Mesendoderm (in vitro differentiated cells): ENCODE data around the gene PRR5L.

ENCODE experiments used
- DNase-seq: peaks from one replicate; pipeline ENCODE4 v3.0.0; 2013
- H2AK5ac ChIP-seq: 2 replicates; pipeline ENCODE4 v1.6.1; 2013; ENCODE audit warnings: low read length, inconsistent platforms
- H2BK120ac ChIP-seq: 2 replicates; pipeline ENCODE4 v1.6.1; 2013; ENCODE audit warnings: low read depth, mild to moderate bottlenecking, low read length, moderate library complexity, mixed read lengths
- H2BK15ac ChIP-seq: replicated peaks from 2 replicates; pipeline ENCODE4 v1.6.1; 2013; ENCODE audit warnings: low read depth, mild to moderate bottlenecking, moderate library complexity
- H2BK5ac ChIP-seq: 2 replicates; pipeline ENCODE4 v1.6.1; 2013; ENCODE audit warnings: low read length, inconsistent platforms
- H3K18ac ChIP-seq: 2 replicates; pipeline ENCODE4 v1.6.1; 2013; ENCODE audit warnings: mild to moderate bottlenecking, low read length, mixed read lengths
- H3K23ac ChIP-seq: one replicate; pipeline ENCODE4 v1.6.1; 2013; ENCODE audit warnings: low read length
- H3K27ac ChIP-seq: 2 replicates; pipeline ENCODE4 v1.5.1; 2013; ENCODE audit warnings: low read depth, mild to moderate bottlenecking, inconsistent platforms, low read length, moderate library complexity
- H3K27me3 ChIP-seq: 2 replicates; pipeline ENCODE4 v1.6.1; 2013; ENCODE audit warnings: low read length, control low read depth, mild to moderate bottlenecking, inconsistent platforms; ENCODE audit not compliant: insufficient read depth, poor library complexity
- H3K36me3 ChIP-seq: 2 replicates; pipeline ENCODE4 v1.6.1; 2013; ENCODE audit warnings: low read length, inconsistent platforms; ENCODE audit not compliant: control insufficient read depth, insufficient read depth
- H3K4ac ChIP-seq: one replicate; pipeline ENCODE4 v1.6.1; 2013; ENCODE audit warnings: low read depth, mild to moderate bottlenecking, low read length, moderate library complexity
- H3K4me1 ChIP-seq: 2 replicates; pipeline ENCODE4 v1.6.1; 2013; ENCODE audit warnings: low read depth, low read length, inconsistent platforms; ENCODE audit not compliant: control insufficient read depth
- H3K4me2 ChIP-seq: 2 replicates; pipeline ENCODE4 v1.6.1; 2013; ENCODE audit warnings: low read length
- H3K4me3 ChIP-seq: 2 replicates; pipeline ENCODE4 v1.5.1; 2013; ENCODE audit warnings: mild to moderate bottlenecking, low read length
- H3K56ac ChIP-seq: one replicate; pipeline ENCODE4 v1.6.1; 2013; ENCODE audit warnings: low read length
- H3K79me1 ChIP-seq: 2 replicates; pipeline ENCODE4 v1.6.1; 2013; ENCODE audit warnings: low read length, inconsistent platforms
- H3K79me2 ChIP-seq: 2 replicates; pipeline ENCODE4 v1.6.1; 2013; ENCODE audit warnings: mild to moderate bottlenecking, low read length; ENCODE audit not compliant: control insufficient read depth, insufficient read depth
- H3K9ac ChIP-seq: 2 replicates; pipeline ENCODE4 v1.6.1; 2013; ENCODE audit warnings: low read length, inconsistent platforms
- H4K5ac ChIP-seq: one replicate; pipeline ENCODE4 v1.6.1; 2013; ENCODE audit warnings: low read length
- H4K8ac ChIP-seq: one replicate; pipeline ENCODE4 v1.6.1; 2013; ENCODE audit warnings: low read depth, mild to moderate bottlenecking, control low read depth, low read length, moderate library complexity
- WGBS: extraction: QIAGEN DNeasy Blood & Tissue Kit; methylation state at CpG from one replicate; pipeline ENCODE4 v1.1.7; 2013; ENCODE audit warnings: low lambda C conversion rate, missing lambda C conversion rate; ENCODE audit not compliant: insufficient coverage; ENCODE audit errors: extremely low coverage; 5-methylcytosine and 5-hydroxymethylcytosine counted together

PRR5L gene

GRCh38 chr11:36438126-36438525 lies 142.0 kb downstream of the PRR5L start:
- H3K79me2 ChIP-seq = no peaks in the 10 kb centered on the region
- no peaks in the 10 kb centered on the region for H3K79me1 ChIP-seq
- no peak for DNase-seq
- no peaks in the 10 kb centered on the region for H3K4me1 ChIP-seq
- no peak overlapping the region for H2BK5ac ChIP-seq
- H4K8ac ChIP-seq = no peak overlapping the region
- no peak overlapping the region for H2BK120ac ChIP-seq
- H3K23ac ChIP-seq = no peak overlapping the region
- H3K9ac ChIP-seq = no peak overlapping the region
- no peak overlapping the region for H3K4me2 ChIP-seq
- H3K27ac ChIP-seq = no peak overlapping the region
- H4K5ac ChIP-seq = no peak overlapping the region
- H3K56ac ChIP-seq = no peak overlapping the region
- no peak overlapping the region for H2AK5ac ChIP-seq
- no peak overlapping the region for H3K4ac ChIP-seq
- no peak overlapping the region for H2BK15ac ChIP-seq
- no peak overlapping the region for H3K18ac ChIP-seq
- H3K27me3 ChIP-seq = no peaks in the 10 kb centered on the region
- no peak overlapping the region for H3K4me3 ChIP-seq
- no peaks in the 10 kb centered on the region for H3K36me3 ChIP-seq
- no CpG with 5 or more reads among the region's 5 CpGs for WGBS

- H4K8ac ChIP-seq = no peak overlapping the region
- H3K36me3 ChIP-seq = no peaks in the 10 kb centered on the region
- H4K5ac ChIP-seq = no peak overlapping the region
- H3K9ac ChIP-seq = no peak overlapping the region
- H3K56ac ChIP-seq = no peak overlapping the region
- H2BK5ac ChIP-seq = no peak overlapping the region
- H3K27me3 ChIP-seq = no peaks in the 10 kb centered on the region
- H2BK15ac ChIP-seq = no peak overlapping the region
- no peak overlapping the region for H3K23ac ChIP-seq
- H3K4me1 ChIP-seq = no peaks in the 10 kb centered on the region
- no peaks in the 10 kb centered on the region for H3K79me2 ChIP-seq
- H3K27ac ChIP-seq = no peak overlapping the region
- DNase-seq = no peak
- no peak overlapping the region for H3K18ac ChIP-seq
- no CpG with 5 or more reads among the region's 2 CpGs for WGBS
- no peak overlapping the region for H3K4me2 ChIP-seq
- no peak overlapping the region for H2BK120ac ChIP-seq
- no peak overlapping the region for H3K4ac ChIP-seq
- no peak overlapping the region for H2AK5ac ChIP-seq
- H3K79me1 ChIP-seq = no peaks in the 10 kb centered on the region
- no peak overlapping the region for H3K4me3 ChIP-seq
Measured at GRCh38 chr11:36441610-36442208, 145.6 kb downstream of the PRR5L start.

GRCh38 chr11:36443661-36444060 lies 147.6 kb downstream of the PRR5L start:
- Histone ChIP-seq H2BK5ac (no peak overlapping the region), H3K36me3 (no peaks in the 10 kb centered on the region), H3K27ac (no peak overlapping the region), H3K79me1 (no peaks in the 10 kb centered on the region), H3K4me3 (no peak overlapping the region), H3K18ac (no peak overlapping the region), H2BK15ac (no peak overlapping the region), H2BK120ac (no peak overlapping the region), H4K8ac (no peak overlapping the region), H2AK5ac (no peak overlapping the region), H3K4ac (no peak overlapping the region), H3K23ac (no peak overlapping the region), H4K5ac (no peak overlapping the region), H3K4me1 (no peaks in the 10 kb centered on the region), H3K27me3 (no peaks in the 10 kb centered on the region), H3K56ac (no peak overlapping the region), H3K9ac (no peak overlapping the region), H3K79me2 (no peaks in the 10 kb centered on the region), H3K4me2 (no peak overlapping the region)
- DNase-seq = no peak
- no CpG with 5 or more reads among the region's 2 CpGs for WGBS

GRCh38 chr11:36446135-36446534 lies 150.0 kb downstream of the PRR5L start:
- Histone ChIP-seq H3K9ac (no peak overlapping the region), H3K79me1 (no peaks in the 10 kb centered on the region), H3K4ac (no peak overlapping the region), H3K4me3 (no peak overlapping the region), H2BK5ac (no peak overlapping the region), H3K36me3 (no peaks in the 10 kb centered on the region), H3K4me1 (no peaks in the 10 kb centered on the region), H3K18ac (no peak overlapping the region), H4K5ac (no peak overlapping the region), H2BK15ac (no peak overlapping the region), H3K27ac (no peak overlapping the region), H3K79me2 (no peaks in the 10 kb centered on the region), H3K56ac (no peak overlapping the region), H3K23ac (no peak overlapping the region), H4K8ac (no peak overlapping the region), H2AK5ac (no peak overlapping the region), H2BK120ac (no peak overlapping the region), H3K27me3 (no peaks in the 10 kb centered on the region), H3K4me2 (no peak overlapping the region)
- no peak for DNase-seq
- no CpG with 5 or more reads among the region's 7 CpGs for WGBS

- no peaks in the 10 kb centered on the region for H3K4me1 ChIP-seq
- no peak overlapping the region for H4K8ac ChIP-seq
- no peak overlapping the region for H2AK5ac ChIP-seq
- H2BK15ac ChIP-seq = no peak overlapping the region
- no peaks in the 10 kb centered on the region for H3K79me1 ChIP-seq
- no peak overlapping the region for H3K9ac ChIP-seq
- H3K18ac ChIP-seq = no peak overlapping the region
- H2BK5ac ChIP-seq = no peak overlapping the region
- no peak overlapping the region for H3K56ac ChIP-seq
- no peak overlapping the region for H4K5ac ChIP-seq
- H3K27me3 ChIP-seq = no peaks in the 10 kb centered on the region
- no peak for DNase-seq
- H3K36me3 ChIP-seq = no peaks in the 10 kb centered on the region
- H3K27ac ChIP-seq = no peak overlapping the region
- no peak overlapping the region for H3K4me2 ChIP-seq
- H3K4me3 ChIP-seq = no peak overlapping the region
- 100% methylated on average over 1 of the region's 2 CpGs for WGBS
- no peak overlapping the region for H3K4ac ChIP-seq
- no peaks in the 10 kb centered on the region for H3K79me2 ChIP-seq
- no peak overlapping the region for H2BK120ac ChIP-seq
- no peak overlapping the region for H3K23ac ChIP-seq
Measured at GRCh38 chr11:36447514-36447913, 151.4 kb downstream of the PRR5L start.

- Histone ChIP-seq H3K9ac (no peak overlapping the region), H3K27ac (no peak overlapping the region), H3K4me1 (no peaks in the 10 kb centered on the region), H3K36me3 (no peaks in the 10 kb centered on the region), H3K79me2 (no peaks in the 10 kb centered on the region), H3K4ac (no peak overlapping the region), H3K4me2 (no peak overlapping the region), H2BK15ac (no peak overlapping the region), H3K23ac (no peak overlapping the region), H3K18ac (no peak overlapping the region), H2BK120ac (no peak overlapping the region), H3K56ac (no peak overlapping the region), H4K5ac (no peak overlapping the region), H3K27me3 (no peaks in the 10 kb centered on the region), H2BK5ac (no peak overlapping the region), H3K4me3 (no peak overlapping the region), H2AK5ac (no peak overlapping the region), H4K8ac (no peak overlapping the region), H3K79me1 (no peaks in the 10 kb centered on the region)
- WGBS = no CpG with 5 or more reads among the region's 8 CpGs
- no peak for DNase-seq
Measured at GRCh38 chr11:36447947-36448346, 151.9 kb downstream of the PRR5L start.
